Measurements from ENCODE around the gene TIMP4. TPM values are rescaled to one million over a fixed set of nuclear protein-coding genes. Genes with fewer than 3 reads are reported as not detected.

TIMP4 gene
- total and polyA plus RNA-seq, 2 donors (not counting 1 experiment from before 2014, with no cell fraction given), result not detected

- H3K9me3 ChIP-seq (ENCODE audit: control extremely low read depth in 1 of 3, control insufficient read depth in 2 of 3, insufficient read depth in 1 of 3, low read length in 2 of 3), result no peaks in the 10 kb centered on the region
- DNase-seq, result no peak
- no peaks in the 10 kb centered on the region for H3K4me1 Mint-ChIP-seq
- H3K9ac ChIP-seq (ENCODE audit: low read length), result no peak overlapping the region
- no peak overlapping the region for H3K27ac Mint-ChIP-seq
- no peaks in the 10 kb centered on the region for H3K4me1 ChIP-seq (ENCODE audit: control insufficient read depth in 2 of 2, insufficient read depth in 2 of 2, low read length in 2 of 2)
- peaks cover 0 to 5% (median 0%) of the 10 kb centered on the region in 4 experiments for H3K27me3 ChIP-seq (replicated peaks in 1 of 4; ENCODE audit: control extremely low read depth in 1 of 4, control insufficient read depth in 3 of 4, insufficient read depth in 4 of 4, low read length in 3 of 4)
- intact Hi-C loops (cut with micrococcal nuclease), result no loop called here
- H3K4me3 ChIP-seq (ENCODE audit: control extremely low read depth in 1 of 5, extremely low read depth in 1 of 5, insufficient read depth in 1 of 5, low read depth in 2 of 5, low read length in 4 of 5), result no peak overlapping the region
- no peak overlapping the region for H3K4me3 Mint-ChIP-seq
- H3K79me2 ChIP-seq (ENCODE audit: control insufficient read depth, insufficient read depth, low read length), result no peaks in the 10 kb centered on the region
- ChIA-PET CTCF (interaction anchor here (0.7 kb wide), 1 partner anchor 338 kb away, joined by 3 read pairs; no protein-coding TSS in a partner anchor), POLR2A (no interaction called here)
- H3K36me3 ChIP-seq (replicated peaks in 1 of 2; ENCODE audit: control extremely low read depth in 1 of 2, control insufficient read depth in 1 of 2, extremely low read depth in 1 of 2, insufficient read depth in 2 of 2, low read length in 1 of 2), result no peaks in the 10 kb centered on the region
- no peak for ATAC-seq (ENCODE audit: low read depth)
- no peak overlapping the region for H3K4me2 ChIP-seq (replicated peaks; ENCODE audit: low read depth, low read length, poor library complexity, severe bottlenecking)
- H3K27ac ChIP-seq (ENCODE audit: low read length in 2 of 2), result no peak overlapping the region
- H3K9me3 Mint-ChIP-seq (ENCODE audit: insufficient read depth), result no peaks in the 10 kb centered on the region
- no peak for TF ChIP-seq CTCF (IDR thresholded peaks at IDR 0.05)
- TF ChIP-seq EZH2 (IDR thresholded peaks at IDR 0.05; ENCODE audit: borderline replicate concordance, insufficient read depth, low read depth, low read length, poor library complexity, severe bottlenecking), result no peak
- H2AFZ ChIP-seq (ENCODE audit: insufficient read depth, low read depth, low read length, poor library complexity, severe bottlenecking), result no peak overlapping the region
- H3K27me3 Mint-ChIP-seq, result peaks cover 8% of the 10 kb centered on the region
- WGBS (ENCODE audit: insufficient coverage), result 63% methylated on average over 1 of the region's 1 CpG
- H4K20me1 ChIP-seq (ENCODE audit: control insufficient read depth, insufficient read depth, low read length, poor library complexity, severe bottlenecking), result no peaks in the 10 kb centered on the region
These were observed 17.4 kb downstream of the TIMP4 start for GRCh38 chr3:12141350-12141749.

- ATAC-seq (ENCODE audit: low read depth) (no peak), DNase-seq (no peak)
- intact Hi-C loops (cut with micrococcal nuclease), result loop anchor here (5.0 kb wide), 1 partner anchor 583 kb away; no protein-coding TSS in a partner anchor
- Histone ChIP-seq H3K4me3 (ENCODE audit: control extremely low read depth in 1 of 5, extremely low read depth in 1 of 5, insufficient read depth in 1 of 5, low read depth in 2 of 5, low read length in 4 of 5) (no peak overlapping the region), H3K9me3 (ENCODE audit: control extremely low read depth in 1 of 3, control insufficient read depth in 2 of 3, insufficient read depth in 1 of 3, low read length in 2 of 3) (no peaks in the 10 kb centered on the region), H3K9ac (ENCODE audit: low read length) (no peak overlapping the region), H3K4me2 (replicated peaks; ENCODE audit: low read depth, low read length, poor library complexity, severe bottlenecking) (no peak overlapping the region), H4K20me1 (ENCODE audit: control insufficient read depth, insufficient read depth, low read length, poor library complexity, severe bottlenecking) (no peaks in the 10 kb centered on the region), H3K36me3 (replicated peaks in 1 of 2; ENCODE audit: control extremely low read depth in 1 of 2, control insufficient read depth in 1 of 2, extremely low read depth in 1 of 2, insufficient read depth in 2 of 2, low read length in 1 of 2) (no peaks in the 10 kb centered on the region), H3K27ac (ENCODE audit: low read length in 2 of 2) (no peak overlapping the region), H3K27me3 (replicated peaks in 1 of 4; ENCODE audit: control extremely low read depth in 1 of 4, control insufficient read depth in 3 of 4, insufficient read depth in 4 of 4, low read length in 3 of 4) (peaks cover 0 to 3% (median 0%) of the 10 kb centered on the region in 4 experiments), H3K79me2 (ENCODE audit: control insufficient read depth, insufficient read depth, low read length) (no peaks in the 10 kb centered on the region), H2AFZ (ENCODE audit: insufficient read depth, low read depth, low read length, poor library complexity, severe bottlenecking) (no peak overlapping the region), H3K4me1 (ENCODE audit: control insufficient read depth in 2 of 2, insufficient read depth in 2 of 2, low read length in 2 of 2) (no peaks in the 10 kb centered on the region)
- 70% methylated on average over 5 of the region's 5 CpGs for WGBS (ENCODE audit: insufficient coverage)
- CTCF ChIA-PET, result interaction anchor here (0.5 to 11.9 kb wide), 2 partner anchors 340 to 487 kb away, joined by 3 to 200 read pairs; partner anchors contain the start of gene TSEN2
- no peaks in the 10 kb centered on the region for H3K9me3 Mint-ChIP-seq (ENCODE audit: insufficient read depth)
- no peak overlapping the region for H3K4me3 Mint-ChIP-seq
- no peaks in the 10 kb centered on the region for H3K4me1 Mint-ChIP-seq
- H3K27me3 Mint-ChIP-seq, result peaks cover 8% of the 10 kb centered on the region
- POLR2A ChIA-PET, result no interaction called here
- H3K27ac Mint-ChIP-seq, result no peak overlapping the region
- no peak for TF ChIP-seq EZH2 (IDR thresholded peaks at IDR 0.05; ENCODE audit: borderline replicate concordance, insufficient read depth, low read depth, low read length, poor library complexity, severe bottlenecking)
- TF ChIP-seq CTCF (IDR thresholded peaks at IDR 0.05), result no peak
These were observed 19.6 kb downstream of the TIMP4 start for GRCh38 chr3:12139111-12139511.
